H9 (cell line): Measurements from ENCODE around the gene EXOC3L1. TPM values are rescaled to one million over a fixed set of nuclear protein-coding genes. Genes with fewer than 3 reads are reported as not detected.

ENCODE experiments used
- DNase-seq: peaks from one replicate; pipeline ENCODE4 v3.0.0-alpha.2; 2017
- H2AFZ ChIP-seq: one replicate; pipeline ENCODE4 v1.6.1; 2013; ENCODE audit warnings: mild to moderate bottlenecking, low read length, control low read depth, moderate library complexity
- H2AK5ac ChIP-seq: 2 replicates; pipeline ENCODE4 v1.6.1; 2013; ENCODE audit warnings: low read length, control low read depth, mixed read lengths; ENCODE audit not compliant: insufficient read length
- H2BK120ac ChIP-seq: one replicate; pipeline ENCODE4 v1.6.1; 2013; ENCODE audit warnings: low read depth, mild to moderate bottlenecking, low read length, control low read depth, inconsistent platforms; ENCODE audit not compliant: poor library complexity, severe bottlenecking
- H2BK12ac ChIP-seq: 2 replicates; pipeline ENCODE4 v1.6.1; 2013; ENCODE audit warnings: low read length, control low read depth, mixed read lengths, low read depth; ENCODE audit not compliant: insufficient read length
- H2BK15ac ChIP-seq: 2 replicates; pipeline ENCODE4 v1.6.1; 2013; ENCODE audit warnings: low read depth, low read length, control low read depth
- H2BK20ac ChIP-seq: one replicate; pipeline ENCODE4 v1.6.1; 2013; ENCODE audit warnings: low read depth, mild to moderate bottlenecking, low read length, control low read depth, inconsistent platforms; ENCODE audit not compliant: poor library complexity, severe bottlenecking
- H2BK5ac ChIP-seq: 2 replicates; pipeline ENCODE4 v1.6.1; 2013; ENCODE audit warnings: low read length, control low read depth, mixed read lengths; ENCODE audit not compliant: insufficient read length
- H3K14ac ChIP-seq: 2 replicates; pipeline ENCODE4 v1.6.1; 2013; ENCODE audit warnings: low read length, control low read depth; ENCODE audit not compliant: insufficient read depth
- H3K18ac ChIP-seq: 2 replicates; pipeline ENCODE4 v1.6.1; 2013; ENCODE audit warnings: low read depth, mild to moderate bottlenecking, mixed read lengths, low read length, control low read depth; ENCODE audit not compliant: insufficient read length
- H3K23ac ChIP-seq: 2 replicates; pipeline ENCODE4 v1.6.1; 2013; ENCODE audit warnings: low read length, control low read depth, mixed read lengths, low read depth; ENCODE audit not compliant: insufficient read length
- H3K23me2 ChIP-seq: 2 replicates; pipeline ENCODE4 v1.6.1; 2013; ENCODE audit warnings: low read depth, mild to moderate bottlenecking, mixed read lengths, low read length, control low read depth; ENCODE audit not compliant: insufficient read length, poor library complexity, severe bottlenecking
- H3K27ac ChIP-seq: 2 replicates; pipeline ENCODE4 v1.5.1; 2013; ENCODE audit warnings: low read length, control low read depth, mixed read lengths, low read depth; ENCODE audit not compliant: insufficient read length
- H3K27me3 ChIP-seq: 2 replicates; pipeline ENCODE4 v1.6.1; 2013; ENCODE audit warnings: low read length, control low read depth, inconsistent platforms; ENCODE audit not compliant: insufficient read depth
- H3K4ac ChIP-seq: 2 replicates; pipeline ENCODE4 v1.6.1; 2013; ENCODE audit warnings: low read depth, mild to moderate bottlenecking, control low read depth, inconsistent platforms, low read length, moderate library complexity
- H3K4me1 ChIP-seq: 2 replicates; pipeline ENCODE4 v1.6.1; 2013; ENCODE audit warnings: low read length, control low read depth, inconsistent platforms; ENCODE audit not compliant: insufficient read depth
- H3K4me2 ChIP-seq: 2 replicates; pipeline ENCODE4 v1.6.1; 2013; ENCODE audit warnings: low read length, control low read depth, mixed read lengths; ENCODE audit not compliant: insufficient read length, insufficient read depth
- H3K56ac ChIP-seq: 2 replicates; pipeline ENCODE4 v1.6.1; 2013; ENCODE audit warnings: low read depth, mild to moderate bottlenecking, mixed read lengths, low read length, control low read depth; ENCODE audit not compliant: insufficient read length
- H3K79me1 ChIP-seq: 2 replicates; pipeline ENCODE4 v1.6.1; 2013; ENCODE audit warnings: low read depth, mild to moderate bottlenecking, moderate library complexity, low read length, control low read depth, inconsistent platforms; ENCODE audit not compliant: insufficient read depth, poor library complexity, severe bottlenecking
- H3K79me2 ChIP-seq: 2 replicates; pipeline ENCODE4 v1.6.1; 2013; ENCODE audit warnings: low read length, control low read depth, inconsistent platforms; ENCODE audit not compliant: insufficient read depth
- H3K9ac ChIP-seq: 2 replicates; pipeline ENCODE4 v1.6.1; 2013; ENCODE audit warnings: low read length, control low read depth, mixed read lengths; ENCODE audit not compliant: insufficient read length; ENCODE audit errors: extremely low read depth
- H3K9me3 ChIP-seq: one replicate; pipeline ENCODE4 v1.6.1; 2013; ENCODE audit warnings: low read depth, low read length, inconsistent platforms; ENCODE audit not compliant: control insufficient read depth
- H3T11ph ChIP-seq: one replicate; pipeline ENCODE4 v1.6.1; 2013; ENCODE audit warnings: mild to moderate bottlenecking, low read length, control low read depth, inconsistent platforms
- H4K20me1 ChIP-seq: one replicate; pipeline ENCODE4 v1.6.1; 2013; ENCODE audit not compliant: control insufficient read depth, insufficient read length, insufficient read depth
- H4K5ac ChIP-seq: 2 replicates; pipeline ENCODE4 v1.6.1; 2013; ENCODE audit warnings: low read depth, mild to moderate bottlenecking, mixed read lengths, low read length, control low read depth; ENCODE audit not compliant: insufficient read length
- H4K8ac ChIP-seq: replicated peaks from 2 replicates; pipeline ENCODE4 v1.6.1; 2013; ENCODE audit warnings: low read length, control low read depth, mixed read lengths, low read depth; ENCODE audit not compliant: insufficient read length
- H4K91ac ChIP-seq: 2 replicates; pipeline ENCODE4 v1.6.1; 2013; ENCODE audit warnings: low read depth, mild to moderate bottlenecking, moderate library complexity, mixed read lengths, low read length, control low read depth; ENCODE audit not compliant: insufficient read length
- H3K27ac Mint-ChIP-seq, 3 experiments: 2 replicates in 2 of 3; 3 replicates in 1 of 3; pipeline ENCODE4 v1.8.0; 2020 to 2021; ENCODE audit warnings: mixed read lengths in 3 of 3, mild to moderate bottlenecking in 1 of 3, moderate library complexity in 1 of 3
- H3K27me3 Mint-ChIP-seq: 2 replicates; pipeline ENCODE4 v1.8.0; 2021; ENCODE audit warnings: low read depth, mild to moderate bottlenecking, moderate library complexity, mixed read lengths
- H3K36me3 Mint-ChIP-seq, 3 experiments: 2 replicates in 2 of 3; 3 replicates in 1 of 3; pipeline ENCODE4 v1.8.0; 2020 to 2021; ENCODE audit warnings: low read depth in 3 of 3, mixed read lengths in 3 of 3; ENCODE audit not compliant: insufficient read depth in 1 of 3
- H3K4me1 Mint-ChIP-seq, 2 experiments: 2 replicates each; pipeline ENCODE4 v1.8.0; 2020; ENCODE audit warnings: mixed read lengths in 2 of 2
- H3K4me3 Mint-ChIP-seq, 2 experiments: 2 replicates in 1 of 2; 3 replicates in 1 of 2; pipeline ENCODE4 v1.8.0; 2020 to 2021; ENCODE audit warnings: mild to moderate bottlenecking in 2 of 2, mixed read lengths in 2 of 2, moderate library complexity in 1 of 2
- H3K9me3 Mint-ChIP-seq, 2 experiments: 2 replicates in 1 of 2; 3 replicates in 1 of 2; pipeline ENCODE4 v1.8.0; 2020; ENCODE audit warnings: mild to moderate bottlenecking in 2 of 2, mixed read lengths in 2 of 2, moderate library complexity in 1 of 2
- CTCF ChIP-seq: fragments of 200-600 bp; sonication (generic); conservative IDR thresholded peaks from 3 replicates; pipeline ENCODE4 v1.8.0; 2021; ENCODE audit warnings: antibody characterized with exemption, mild to moderate bottlenecking
- WGBS: extraction: QIAGEN DNeasy Blood & Tissue Kit; methylation state at CpG from one replicate; pipeline ENCODE4 v1.1.7; 2013; ENCODE audit warnings: missing lambda C conversion rate, low lambda C conversion rate, mixed read lengths; ENCODE audit not compliant: insufficient read length; ENCODE audit errors: extremely low coverage; 5-methylcytosine and 5-hydroxymethylcytosine counted together
- total RNA-seq: library from RNA; stranded (reverse); gene quantifications from 2 replicates; pipeline ENCODE4 v1.2.1, GENCODE V29; 2021

EXOC3L1 gene
- total RNA-seq, 1 experiment from 2014 or later, result 3.3 TPM

- H4K5ac ChIP-seq, result no peak overlapping the region
- H2BK5ac ChIP-seq, result no peak overlapping the region
- TF ChIP-seq CTCF, result no peak
- H3K56ac ChIP-seq, result no peak overlapping the region
- H3K4me1 ChIP-seq, result no peaks in the 10 kb centered on the region
- peaks cover 21% of the 10 kb centered on the region for H3K23me2 ChIP-seq
- H3K9me3 Mint-ChIP-seq, result peaks cover 0 to 9% of the 10 kb centered on the region in 2 experiments; a peak in 3 of 5 replicates
- H2BK120ac ChIP-seq, result no peak overlapping the region
- H3K9me3 ChIP-seq, result no peaks in the 10 kb centered on the region
- no peak overlapping the region for H3K27ac ChIP-seq
- no peaks in the 10 kb centered on the region for H3K79me2 ChIP-seq
- no peak overlapping the region for H3K27ac Mint-ChIP-seq
- no peak overlapping the region for H4K8ac ChIP-seq
- no peak overlapping the region for H3K23ac ChIP-seq
- peaks cover 83% of the 10 kb centered on the region for H3K27me3 ChIP-seq
- H4K20me1 ChIP-seq, result no peaks in the 10 kb centered on the region
- H3K27me3 Mint-ChIP-seq, result peaks cover 100% of the 10 kb centered on the region
- H2BK15ac ChIP-seq, result no peak overlapping the region
- H2BK12ac ChIP-seq, result no peak overlapping the region
- H2BK20ac ChIP-seq, result no peak overlapping the region
- H3K4me3 Mint-ChIP-seq, result no peak overlapping the region
- no peak overlapping the region for H3K18ac ChIP-seq
- peak; percentile 25 for DNase-seq
- no peaks in the 10 kb centered on the region for H3K79me1 ChIP-seq
- no peak overlapping the region for H2AFZ ChIP-seq
- no peak overlapping the region for H3K14ac ChIP-seq
- no CpG with 5 or more reads among the region's 15 CpGs for WGBS
- no peaks in the 10 kb centered on the region; a peak in 1 of 7 replicates for H3K36me3 Mint-ChIP-seq
- H3K4ac ChIP-seq, result no peak overlapping the region
- H3K9ac ChIP-seq, result no peak overlapping the region
- no peak overlapping the region for H3K4me2 ChIP-seq
- no peak overlapping the region for H2AK5ac ChIP-seq
- H3K4me1 Mint-ChIP-seq, result peaks cover 12 to 20% of the 10 kb centered on the region in 2 experiments
- no peak overlapping the region for H4K91ac ChIP-seq
- H3T11ph ChIP-seq, result no peak overlapping the region
Observed at GRCh38 chr16:67156143-67156844, 33.6 kb downstream of the EXOC3L1 start.
